Measurements from ENCODE around the gene PDZD4.

Gene PDZD4

GRCh38 chrX:153770601-153771414, 59.5 kb downstream of the PDZD4 start:
- no peak for DNase-seq (ENCODE audit: low spot score)

GRCh38 chrX:153769865-153770600, 60.3 kb downstream of the PDZD4 start:
- DNase-seq (ENCODE audit: low spot score) = no peak

DNA sequence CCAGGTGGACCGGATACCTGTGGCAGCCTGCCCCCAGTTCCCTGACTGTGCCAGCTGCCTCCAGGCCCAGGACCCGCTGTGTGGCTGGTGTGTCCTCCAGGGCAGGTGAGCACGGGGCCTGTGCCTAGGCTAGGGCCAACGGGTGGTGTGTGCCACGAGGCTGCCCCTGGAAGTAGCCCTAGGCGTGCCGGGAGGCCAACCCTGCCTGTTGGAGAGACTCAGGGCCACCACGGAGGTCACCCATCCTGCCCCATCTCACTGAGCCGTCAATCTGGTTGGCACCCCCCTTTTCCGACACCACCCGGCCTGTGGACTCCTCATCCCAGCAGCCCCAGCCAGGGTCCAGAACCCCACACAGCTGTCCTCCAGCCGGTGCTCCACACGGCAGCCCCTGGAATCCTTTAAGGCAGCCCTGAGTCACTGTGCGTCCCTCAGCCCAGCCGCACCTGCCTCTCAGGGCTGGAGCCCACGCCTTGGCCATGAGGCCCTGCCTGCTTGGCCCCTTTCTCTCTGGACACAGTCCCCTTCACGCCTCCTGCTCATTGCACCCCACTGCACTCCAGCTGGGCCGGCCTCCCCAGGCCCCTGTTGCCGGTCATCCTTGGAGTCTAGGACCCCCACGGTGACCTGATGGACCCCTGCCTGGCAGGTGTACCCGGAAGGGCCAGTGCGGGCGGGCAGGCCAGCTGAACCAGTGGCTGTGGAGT, 61.0 kb downstream of the PDZD4 start:
- no peak for DNase-seq (ENCODE audit: low spot score)

GRCh38 chrX:153768311-153769157, 61.8 kb downstream of the PDZD4 start:
- no peak for DNase-seq (ENCODE audit: low spot score)

- no peak for DNase-seq (ENCODE audit: low spot score)
Observed at GRCh38 chrX:153767674-153768055, 62.7 kb downstream of the PDZD4 start.

DNA sequence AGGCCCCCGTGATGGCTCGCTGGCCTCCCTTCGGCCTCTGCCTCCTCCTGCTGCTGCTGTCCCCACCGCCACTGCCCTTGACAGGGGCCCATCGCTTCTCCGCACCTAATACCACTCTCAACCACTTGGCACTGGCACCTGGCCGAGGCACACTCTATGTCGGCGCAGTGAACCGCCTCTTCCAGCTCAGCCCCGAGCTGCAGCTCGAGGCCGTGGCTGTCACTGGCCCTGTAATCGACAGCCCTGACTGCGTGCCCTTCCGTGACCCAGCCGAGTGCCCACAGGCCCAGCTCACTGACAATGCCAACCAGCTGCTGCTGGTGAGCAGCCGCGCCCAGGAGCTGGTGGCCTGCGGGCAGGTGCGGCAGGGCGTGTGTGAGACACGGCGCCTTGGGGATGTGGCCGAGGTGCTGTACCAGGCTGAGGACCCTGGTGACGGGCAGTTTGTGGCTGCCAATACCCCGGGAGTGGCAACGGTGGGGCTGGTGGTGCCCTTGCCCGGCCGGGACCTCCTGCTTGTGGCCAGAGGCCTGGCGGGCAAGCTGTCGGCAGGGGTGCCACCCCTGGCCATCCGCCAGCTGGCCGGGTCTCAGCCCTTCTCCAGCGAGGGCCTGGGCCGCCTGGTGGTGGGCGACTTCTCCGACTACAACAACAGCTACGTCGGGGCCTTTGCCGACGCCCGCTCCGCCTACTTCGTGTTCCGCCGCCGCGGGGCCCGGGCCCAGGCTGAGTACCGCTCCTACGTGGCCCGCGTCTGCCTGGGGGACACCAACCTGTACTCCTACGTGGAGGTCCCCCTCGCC, 63.3 kb downstream of the PDZD4 start:
- DNase-seq (ENCODE audit: low spot score) = no peak

DNA sequence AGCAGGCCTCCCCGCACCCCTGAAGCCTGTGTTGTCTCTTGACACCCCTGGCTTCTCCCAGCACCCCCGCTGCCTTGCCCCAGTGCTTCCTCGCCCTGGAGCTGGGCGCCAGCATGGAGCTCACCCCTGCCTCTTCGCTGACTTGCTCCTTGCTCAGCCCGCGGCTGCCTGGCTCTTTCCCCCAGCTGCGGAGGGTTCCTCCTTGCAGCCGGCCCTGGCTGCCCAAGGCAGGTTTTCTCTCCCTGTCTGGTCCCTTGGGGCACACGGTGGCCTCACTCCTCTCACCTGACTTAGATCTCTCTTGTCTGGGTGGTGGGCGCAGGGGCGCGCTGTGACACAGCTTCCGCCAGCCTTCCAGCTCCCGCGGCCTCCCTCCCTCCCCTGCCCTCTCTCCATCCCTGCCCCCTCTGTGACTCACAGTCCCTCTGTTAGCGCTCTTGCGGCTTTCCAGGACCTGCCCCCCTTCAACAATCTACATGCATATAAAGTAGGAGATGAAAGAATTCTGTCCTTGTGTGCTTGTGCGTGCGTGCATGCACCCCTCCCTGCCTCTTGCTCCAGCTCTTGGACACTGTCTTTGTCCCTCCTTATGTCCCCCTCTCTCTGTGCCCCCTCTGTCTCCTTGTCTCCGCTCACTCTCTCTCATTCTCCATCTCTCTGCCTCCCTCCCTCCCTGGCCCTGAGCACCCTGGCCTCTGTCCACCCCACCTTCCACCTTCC, 64.1 kb downstream of the PDZD4 start:
- DNase-seq (ENCODE audit: low spot score) = peak; percentile 37

DNA sequence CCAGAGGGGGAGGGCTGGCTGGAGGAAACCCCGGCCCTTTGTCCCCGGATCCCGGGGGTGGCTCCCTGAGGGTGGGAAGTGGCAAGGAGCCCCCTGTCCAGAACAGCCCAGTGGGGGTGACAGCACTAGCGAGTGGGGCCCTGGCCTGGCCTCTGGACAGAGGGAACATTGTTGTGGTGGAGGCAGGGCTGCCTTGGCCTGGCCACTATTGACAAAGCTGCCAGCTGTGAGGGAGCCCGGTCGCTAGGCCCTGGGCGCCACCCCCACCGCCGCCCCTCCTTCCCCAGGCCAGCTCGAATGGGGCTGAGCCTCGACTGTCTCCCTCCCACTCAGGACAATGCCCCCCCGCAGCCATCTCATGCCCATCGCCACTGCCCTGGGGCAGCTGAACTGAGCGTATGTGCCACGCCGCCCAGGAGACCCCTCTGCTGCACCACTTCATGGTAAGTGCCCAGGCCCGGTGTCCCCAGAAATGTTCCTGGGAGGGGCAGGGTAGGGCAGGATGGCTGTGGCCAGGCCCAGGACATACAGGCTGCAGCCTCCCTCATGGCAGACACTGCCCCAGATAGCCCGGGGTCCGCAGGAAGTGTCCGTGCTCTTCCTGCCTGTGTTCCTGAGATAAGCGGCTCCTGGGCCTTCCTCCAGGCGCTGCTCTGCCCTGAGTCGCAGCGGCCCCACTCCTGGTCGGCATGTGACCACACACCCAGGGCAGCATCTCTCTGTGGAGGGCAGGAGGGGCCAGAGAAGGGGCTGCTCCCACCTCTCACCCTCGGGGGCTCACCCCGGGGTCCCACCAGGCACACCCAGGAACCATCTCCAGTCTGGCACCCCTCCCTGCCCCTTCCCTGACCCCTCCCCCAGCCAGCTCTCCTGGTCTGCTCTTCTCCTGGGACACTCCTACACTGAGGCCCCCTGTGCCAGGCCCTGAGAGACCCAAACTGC, 64.9 kb downstream of the PDZD4 start:
- DNase-seq (ENCODE audit: low spot score) = no peak

DNA sequence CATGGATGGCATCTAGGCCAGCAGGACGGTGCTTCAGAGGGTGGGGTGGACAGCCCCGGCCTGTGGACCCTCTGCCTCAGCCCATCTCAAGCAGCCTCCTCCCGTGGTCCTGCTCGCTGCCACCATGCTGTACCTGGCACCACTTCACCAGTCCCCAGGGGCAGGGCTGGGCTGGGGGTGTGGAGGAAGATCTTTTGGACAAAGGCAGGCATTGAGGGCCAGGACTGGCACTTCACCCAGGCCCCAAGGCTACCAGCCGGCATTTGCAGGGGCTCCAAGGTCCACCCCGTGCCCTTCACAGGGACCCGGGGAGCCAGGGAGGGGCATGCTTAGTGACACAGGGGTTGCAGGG, 65.6 kb downstream of the PDZD4 start:
- DNase-seq (ENCODE audit: low spot score) = no peak

DNA sequence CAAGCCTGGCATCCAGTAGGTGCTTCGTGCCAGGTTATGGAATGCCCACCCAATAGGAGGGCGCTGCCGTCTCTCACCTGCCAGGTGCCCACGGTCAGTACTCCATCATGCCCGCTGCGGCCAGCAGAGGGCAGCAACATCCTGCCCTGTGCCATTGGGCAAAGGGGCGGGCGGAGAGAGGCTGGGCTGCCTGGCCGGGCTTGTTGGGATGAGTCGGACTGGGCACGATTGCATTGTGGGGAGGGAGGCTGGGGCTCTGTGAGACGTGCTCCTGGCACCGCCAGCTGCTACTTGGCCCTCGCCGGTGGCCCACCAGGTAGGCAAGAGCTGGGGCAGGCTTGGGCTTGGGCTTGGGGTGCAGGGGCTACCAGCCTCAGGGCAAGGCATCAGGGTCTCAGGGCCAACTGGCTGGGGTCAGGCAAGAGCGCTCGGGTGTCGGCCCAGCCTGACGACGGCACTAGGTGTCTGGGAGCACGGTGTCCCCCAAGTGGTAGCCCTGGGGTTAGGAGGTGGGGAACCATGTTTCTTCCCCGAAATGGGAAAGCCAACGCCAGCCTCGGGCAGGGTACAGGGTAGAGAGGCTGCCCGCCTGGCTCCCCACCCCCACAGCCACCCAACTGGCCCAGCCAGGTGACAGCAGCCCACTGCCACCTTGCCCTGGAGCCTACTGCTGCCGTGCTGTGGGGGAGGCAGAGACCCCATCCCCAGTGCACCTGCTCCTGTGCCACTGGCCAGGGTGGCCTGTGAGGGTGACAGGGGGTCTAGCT, 66.2 kb downstream of the PDZD4 start, which contains the start of gene PLXNB3:
TSS of gene PLXNB3 (plus strand) at position 261 of the 767 bp plus-strand sequence. CDS start 1,287 bp downstream, outside the sequence.
- peak; percentile 81 for DNase-seq (ENCODE audit: low spot score)

GRCh38 chrX:153763298-153763932, 66.9 kb downstream of the PDZD4 start:
- no peak for DNase-seq (ENCODE audit: low spot score)

GRCh38 chrX:153762626-153763173, 67.6 kb downstream of the PDZD4 start:
- no peak for DNase-seq (ENCODE audit: low spot score)

DNA sequence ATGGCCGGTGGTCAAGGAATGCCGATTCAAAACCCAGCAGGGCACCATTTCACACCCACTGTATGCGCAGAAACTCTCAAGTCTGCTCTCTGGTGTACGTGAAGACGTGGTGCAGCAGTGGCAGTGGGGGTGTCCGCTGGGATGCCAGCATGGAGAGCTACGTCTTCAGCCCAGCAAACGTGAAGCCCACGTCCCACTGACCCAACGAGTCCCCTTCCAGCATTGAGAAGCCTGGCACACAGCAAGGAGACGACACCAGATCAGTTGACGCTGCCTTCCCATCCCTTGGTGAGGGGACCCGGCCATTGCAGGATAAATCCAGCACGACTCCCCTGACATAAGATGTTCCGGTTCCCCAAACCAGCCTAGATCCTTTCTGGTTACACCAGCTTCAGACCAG, 68.5 kb downstream of the PDZD4 start:
- no peak for DNase-seq (ENCODE audit: low spot score)

GRCh38 chrX:153755136-153755535, 75.2 kb downstream of the PDZD4 start:
- no peak for DNase-seq (ENCODE audit: low spot score)

Data from kidney tubule cell (primary cell).